A549 (cell line): ENCODE data around the gene SEC31B.

Experiments
- CTCF ChIP-seq: fragments of >200 bp; sonication (Bioruptor Twin); formaldehyde crosslinking; IDR thresholded peaks from 3 replicates; pipeline ENCODE4 v1.5.1; 2016
- EP300 ChIP-seq, 2 experiments: fragments of >200 bp; sonication (Bioruptor Twin); formaldehyde crosslinking; IDR thresholded peaks; 2 replicates in 1 of 2; 3 replicates in 1 of 2; pipeline ENCODE4 v1.6.1; 2016 to 2017
- ESRRA ChIP-seq: fragments of 150-350 bp; IDR thresholded peaks from 2 replicates; pipeline ENCODE4 v1.6.1; 2014; ENCODE audit warnings: mild to moderate bottlenecking, low read length, borderline replicate concordance
- HDAC2 ChIP-seq: fragments of 200-600 bp; sonication (generic); IDR thresholded peaks from 2 replicates; pipeline ENCODE4 v1.6.1; 2016
- HES2 ChIP-seq: fragments of >200 bp; sonication (Bioruptor Twin); formaldehyde crosslinking; IDR thresholded peaks from 2 replicates; pipeline ENCODE4 v1.6.1; 2016
- JUN ChIP-seq, 2 experiments: fragments of >200 bp; sonication (Bioruptor Twin); formaldehyde crosslinking; IDR thresholded peaks; 2 replicates in 1 of 2; 3 replicates in 1 of 2; pipeline ENCODE4 v1.6.1; 2016 to 2017
- KDM5A ChIP-seq: fragments of 200-600 bp; sonication (generic); IDR thresholded peaks from 2 replicates; pipeline ENCODE4 v1.6.1; 2016; ENCODE audit warnings: antibody characterized with exemption, mild to moderate bottlenecking
- MAFK ChIP-seq: fragments of 450-650 bp; IDR thresholded peaks from 2 replicates; pipeline ENCODE4 v1.6.1; 2014; ENCODE audit not compliant: partially characterized antibody
- NFE2L2 ChIP-seq: fragments of 150-350 bp; conservative IDR thresholded peaks from 2 replicates; pipeline ENCODE4 v1.6.1; 2014; ENCODE audit warnings: low read length
- NR3C1 ChIP-seq: fragments of >200 bp; sonication (Bioruptor Twin); formaldehyde crosslinking; IDR thresholded peaks from 3 replicates; pipeline ENCODE4 v1.6.1; 2017
- PHF8 ChIP-seq: fragments of 200-600 bp; sonication (generic); IDR thresholded peaks from 2 replicates; pipeline ENCODE4 v1.6.1; 2016; ENCODE audit warnings: low read depth, mild to moderate bottlenecking, antibody characterized with exemption, moderate library complexity, borderline replicate concordance
- POLR2A ChIP-seq: IDR thresholded peaks from 2 replicates; pipeline ENCODE4 v1.6.1; 2012; ENCODE audit warnings: mild to moderate bottlenecking, low read length
- REST ChIP-seq: fragments of 200-600 bp; sonication (generic); IDR thresholded peaks from 2 replicates; pipeline ENCODE4 v1.6.1; 2016; ENCODE audit warnings: antibody characterized with exemption, mild to moderate bottlenecking, moderate library complexity
- SMC3 ChIP-seq: fragments of >200 bp; sonication (Bioruptor Twin); formaldehyde crosslinking; IDR thresholded peaks from 3 replicates; pipeline ENCODE4 v1.6.1; 2018; ENCODE audit warnings: inconsistent platforms

GRCh38 chr10:100468978-100469377, 50.7 kb downstream of the SEC31B start:
- TF ChIP-seq CTCF (no peak), EP300 (IDR thresholded peaks at IDR 0.05) (no peak), PHF8 (no peak), POLR2A (no peak), NFE2L2 (no peak), HDAC2 (no peak), MAFK (no peak), HES2 (no peak), KDM5A (no peak), REST (no peak), SMC3 (no peak), JUN (IDR thresholded peaks at IDR 0.05) (no peak), NR3C1 (no peak), ESRRA (no peak)
